ENCODE measurements around the gene RWDD1. TPM values are rescaled to one million over a fixed set of nuclear protein-coding genes. Genes with fewer than 3 reads are reported as not detected.

The RWDD1 gene
- total RNA-seq, 2 experiments from 2014 or later = 33.4 to 38.2 TPM

- DNase-seq (ENCODE audit: low spot score) = peak; percentile 69
- CTCF ChIA-PET (ENCODE audit: unreplicated experiment) = interaction anchor here (0.6 kb wide), 1 partner anchor 175 kb away, joined by 3 read pairs; no protein-coding TSS in a partner anchor
- no peak overlapping the region for H3K27ac ChIP-seq (ENCODE audit: low read depth, low read length, poor library complexity, severe bottlenecking)
- TF ChIP-seq EZH2phosphoT487 (IDR thresholded peaks at IDR 0.05; ENCODE audit: borderline replicate concordance, low read depth, low read length) (no peak), CTCF (conservative IDR thresholded peaks at IDR 0.05; ENCODE audit: low read length) (peak; percentile 91)
- H2AFZ ChIP-seq (ENCODE audit: low read length) = no peak overlapping the region
- POLR2A ChIA-PET = no interaction called here
- H3K79me2 ChIP-seq (ENCODE audit: insufficient read depth, low read depth, low read length) = no peaks in the 10 kb centered on the region
- no peak overlapping the region for H3K4me3 ChIP-seq (ENCODE audit: low read depth, low read length, poor library complexity, severe bottlenecking)
- no peaks in the 10 kb centered on the region for H4K20me1 ChIP-seq (ENCODE audit: insufficient read depth, low read length)
- H3K4me1 ChIP-seq (ENCODE audit: insufficient read depth, low read length, poor library complexity, severe bottlenecking) = no peaks in the 10 kb centered on the region
- no TSS peak for BruUV-seq (replicated peaks)
- H3K9me2 ChIP-seq (ENCODE audit: insufficient read depth, low read length) = no peaks in the 10 kb centered on the region
- no peak overlapping the region for H3K4me2 ChIP-seq (ENCODE audit: low read length)
- H3K36me3 ChIP-seq (ENCODE audit: insufficient read depth, low read length) = no peaks in the 10 kb centered on the region
- H3K9me3 ChIP-seq (ENCODE audit: low read length) = no peaks in the 10 kb centered on the region
- intact Hi-C loops (cut with micrococcal nuclease; ENCODE audit: unreplicated experiment) = loop anchor here (1.0 kb wide), 2 partner anchors 88 to 245 kb away; no protein-coding TSS in a partner anchor
Measured at GRCh38 chr6:116531675-116532570, 39.4 kb upstream of the RWDD1 start.

GRCh38 chr6:116533233-116533957 is 37.9 kb upstream of the RWDD1 start:
- intact Hi-C loops (cut with micrococcal nuclease; ENCODE audit: unreplicated experiment) = no loop called here
- Histone ChIP-seq H2AFZ (ENCODE audit: low read length) (no peak overlapping the region), H3K4me1 (ENCODE audit: insufficient read depth, low read length, poor library complexity, severe bottlenecking) (no peaks in the 10 kb centered on the region), H3K27ac (ENCODE audit: low read depth, low read length, poor library complexity, severe bottlenecking) (no peak overlapping the region), H3K79me2 (ENCODE audit: insufficient read depth, low read depth, low read length) (no peaks in the 10 kb centered on the region), H3K9me3 (ENCODE audit: low read length) (no peaks in the 10 kb centered on the region), H3K4me2 (ENCODE audit: low read length) (no peak overlapping the region), H3K9me2 (ENCODE audit: insufficient read depth, low read length) (no peaks in the 10 kb centered on the region), H4K20me1 (ENCODE audit: insufficient read depth, low read length) (no peaks in the 10 kb centered on the region), H3K4me3 (ENCODE audit: low read depth, low read length, poor library complexity, severe bottlenecking) (no peak overlapping the region), H3K36me3 (ENCODE audit: insufficient read depth, low read length) (no peaks in the 10 kb centered on the region)
- TF ChIP-seq EZH2phosphoT487 (IDR thresholded peaks at IDR 0.05; ENCODE audit: borderline replicate concordance, low read depth, low read length) (no peak), CTCF (conservative IDR thresholded peaks at IDR 0.05; ENCODE audit: low read length) (no peak)
- POLR2A ChIA-PET = interaction anchor here (0.7 to 1.1 kb wide), 3 partner anchors 240 to 246 kb away, joined by 3 to 4 read pairs (median 4); no protein-coding TSS in a partner anchor
- BruUV-seq (replicated peaks) = no TSS peak
- CTCF ChIA-PET (ENCODE audit: unreplicated experiment) = interaction anchor here (0.9 to 1.1 kb wide), 3 partner anchors 22 to 246 kb away, joined by 3 read pairs; no protein-coding TSS in a partner anchor
- no peak for DNase-seq (ENCODE audit: low spot score)

Data from OCI-LY7 (cell line).